IMR-90 (cell line): ENCODE measurements around the gene INCENP. TPM values are rescaled to one million over a fixed set of nuclear protein-coding genes. Genes with fewer than 3 reads are reported as not detected.

Source experiments
- ATAC-seq: fragments of 200-7000 bp; cut with Tn5 transposase; 2 replicates; pipeline ENCODE4 v1.9.1; 2020; ENCODE audit warnings: low read depth, mild to moderate bottlenecking, moderate library complexity
- BruUV-seq: library from RNA; stranded (reverse); fragments of 400-500 nt; replicated peaks from 2 replicates; lab custom pipeline; 2021; lab: Mats Ljungman, UMichigan
- CTCF ChIA-PET: fragments of 300-600 bp; formaldehyde crosslinking; extraction: SDS; loops from one replicate; lab custom pipeline; 2021; ENCODE audit warnings: antibody characterized with exemption; lab: Yijun Ruan, JAX
- POLR2A ChIA-PET: fragments of 300-600 bp; sonication (Branson Sonifier 250); formaldehyde crosslinking; loops from one replicate; lab custom pipeline; 2022; ENCODE audit warnings: antibody characterized with exemption; ENCODE audit not compliant: unreplicated experiment; lab: Charles Lee
- DNase-seq: peaks from one replicate; pipeline ENCODE4 v3.0.0; 2013
- H2AFZ ChIP-seq: replicated peaks from 2 replicates; pipeline ENCODE3; 2013; ENCODE audit warnings: low read length, mild to moderate bottlenecking; ENCODE audit not compliant: poor library complexity
- H2AK5ac ChIP-seq: 2 replicates; pipeline ENCODE4 v1.6.1; 2013; ENCODE audit warnings: low read depth, low read length, inconsistent platforms
- H2AK9ac ChIP-seq: replicated peaks from 2 replicates; pipeline ENCODE3; 2013; ENCODE audit warnings: mild to moderate bottlenecking, low read depth, low read length, moderate library complexity; ENCODE audit not compliant: poor library complexity
- H2BK120ac ChIP-seq: 2 replicates; pipeline ENCODE4 v1.6.1; 2013; ENCODE audit warnings: low read depth, low read length, inconsistent platforms
- H2BK15ac ChIP-seq: 3 replicates; pipeline ENCODE4 v1.6.1; 2013; ENCODE audit warnings: low read depth, low read length, inconsistent platforms
- H2BK20ac ChIP-seq: 2 replicates; pipeline ENCODE4 v1.6.1; 2013; ENCODE audit warnings: low read depth, mild to moderate bottlenecking, inconsistent platforms, low read length, moderate library complexity
- H2BK5ac ChIP-seq: 2 replicates; pipeline ENCODE4 v1.6.1; 2013; ENCODE audit warnings: mild to moderate bottlenecking, low read depth, low read length, inconsistent platforms; ENCODE audit not compliant: poor library complexity, severe bottlenecking
- H3K14ac ChIP-seq: replicated peaks from 2 replicates; pipeline ENCODE4 v1.6.1; 2013; ENCODE audit warnings: low read depth, low read length, inconsistent platforms
- H3K18ac ChIP-seq: 2 replicates; pipeline ENCODE4 v1.6.1; 2013; ENCODE audit warnings: low read depth, low read length, control low read depth
- H3K23ac ChIP-seq: 2 replicates; pipeline ENCODE4 v1.6.1; 2013; ENCODE audit warnings: low read depth, low read length, inconsistent platforms
- H3K27ac ChIP-seq: 2 replicates; pipeline ENCODE4 v1.5.1; 2013; ENCODE audit warnings: mild to moderate bottlenecking, control low read depth, low read length; ENCODE audit not compliant: insufficient read depth
- H3K27me3 ChIP-seq: 2 replicates; pipeline ENCODE4 v1.6.1; 2013; ENCODE audit warnings: low read length; ENCODE audit not compliant: control insufficient read depth, insufficient read depth
- H3K36me3 ChIP-seq: 2 replicates; pipeline ENCODE4 v1.6.1; 2013; ENCODE audit warnings: low read length, mixed read lengths; ENCODE audit not compliant: control insufficient read depth, insufficient read depth
- H3K4ac ChIP-seq: 2 replicates; pipeline ENCODE4 v1.6.1; 2013; ENCODE audit warnings: low read depth, low read length, inconsistent platforms
- H3K4me1 ChIP-seq: 2 replicates; pipeline ENCODE4 v1.6.1; 2013; ENCODE audit warnings: low read length, mixed read lengths; ENCODE audit not compliant: control insufficient read depth, insufficient read depth
- H3K4me2 ChIP-seq: 2 replicates; pipeline ENCODE4 v1.6.1; 2013; ENCODE audit warnings: low read depth, mild to moderate bottlenecking, control low read depth, low read length, moderate library complexity
- H3K4me3 ChIP-seq: 2 replicates; pipeline ENCODE4 v1.5.1; 2013; ENCODE audit warnings: low read depth, mild to moderate bottlenecking, control low read depth, low read length, moderate library complexity; ENCODE audit not compliant: insufficient read depth
- H3K56ac ChIP-seq: 2 replicates; pipeline ENCODE4 v1.6.1; 2013; ENCODE audit warnings: low read length, inconsistent platforms; ENCODE audit not compliant: insufficient read depth; ENCODE audit errors: extremely low read depth
- H3K79me1 ChIP-seq, 2 experiments: 2 replicates each; pipeline ENCODE4 v1.6.1; 2013; ENCODE audit warnings: low read length in 2 of 2, inconsistent platforms in 1 of 2, low read depth in 1 of 2
- H3K9ac ChIP-seq: 2 replicates; pipeline ENCODE4 v1.6.1; 2013; ENCODE audit warnings: low read depth, low read length, control low read depth
- H3K9me1 ChIP-seq: 2 replicates; pipeline ENCODE4 v1.6.1; 2013; ENCODE audit warnings: low read length, inconsistent platforms; ENCODE audit not compliant: insufficient read depth
- H3K9me3 ChIP-seq: 2 replicates; pipeline ENCODE4 v1.6.1; 2013; ENCODE audit warnings: low read length; ENCODE audit not compliant: control insufficient read depth, insufficient read depth
- H4K20me1 ChIP-seq: 2 replicates; pipeline ENCODE4 v1.6.1; 2013; ENCODE audit warnings: low read length, inconsistent platforms; ENCODE audit not compliant: insufficient read depth
- H4K5ac ChIP-seq: 2 replicates; pipeline ENCODE4 v1.6.1; 2013; ENCODE audit warnings: mild to moderate bottlenecking, low read depth, low read length, control low read depth
- H4K8ac ChIP-seq, 2 experiments: 2 replicates each; pipeline ENCODE4 v1.6.1; 2013; ENCODE audit warnings: low read depth in 2 of 2, low read length in 2 of 2, control low read depth in 1 of 2, inconsistent platforms in 1 of 2
- H4K91ac ChIP-seq: 2 replicates; pipeline ENCODE4 v1.6.1; 2013; ENCODE audit warnings: low read depth, low read length, inconsistent platforms; ENCODE audit not compliant: insufficient read depth
- NFE2L2 ChIP-seq: fragments of 150-350 bp; IDR thresholded peaks from 2 replicates; pipeline ENCODE4 v1.6.1; 2016; ENCODE audit warnings: low read depth, mild to moderate bottlenecking, low read length
- RFX5 ChIP-seq: IDR thresholded peaks from 2 replicates; pipeline ENCODE4 v1.8.0; 2012; ENCODE audit warnings: low read depth, mild to moderate bottlenecking, low read length, moderate library complexity
- WGBS, 2 experiments: methylation state at CpG; one replicate each; pipeline versions ENCODE4 v1.1.5 to v1.1.7; 2013; ENCODE audit warnings: missing lambda C conversion rate in 2 of 2; ENCODE audit not compliant: insufficient read length in 1 of 2; ENCODE audit errors: extremely low coverage in 2 of 2; 5-methylcytosine and 5-hydroxymethylcytosine counted together
- dilution Hi-C: fragments of 300-500 bp; cut with HindIII; formaldehyde crosslinking; loops from one replicate; pipeline ENCODE4 v1.14.3; 2018; ENCODE audit warnings: low sequenced_read_pairs; ENCODE audit not compliant: unreplicated experiment
- in situ Hi-C: fragments of 300-500 bp; cut with MboI; formaldehyde crosslinking; loops from 3 replicates; pipeline ENCODE4 v1.14.3; 2019; ENCODE audit warnings: low sequenced_read_pairs, inconsistent platforms, mixed read lengths
- intact Hi-C: fragments of 100-400 bp; cut with micrococcal nuclease; formaldehyde crosslinking; loops from 2 replicates; pipeline ENCODE4 v1.10.0; 2022
- polyA plus RNA-seq, 3 experiments: library from polyadenylated mRNA; depleted of rRNA; stranded (reverse); fragments of >200 nt; gene quantifications; 2 replicates each; pipeline ENCODE4 v1.2.3, GENCODE V29; 2012; ENCODE audit warnings: low replicate concordance in 1 of 3
- total RNA-seq: library from RNA; depleted of rRNA; stranded (reverse); fragments of >200 nt; gene quantifications from 2 replicates; pipeline ENCODE4 v1.2.3, GENCODE V29; 2012

INCENP gene
- total and polyA plus RNA-seq, 2 of the 4 experiments (the other 2 are of a cell fraction): 18.6 to 23.8 TPM

DNA sequence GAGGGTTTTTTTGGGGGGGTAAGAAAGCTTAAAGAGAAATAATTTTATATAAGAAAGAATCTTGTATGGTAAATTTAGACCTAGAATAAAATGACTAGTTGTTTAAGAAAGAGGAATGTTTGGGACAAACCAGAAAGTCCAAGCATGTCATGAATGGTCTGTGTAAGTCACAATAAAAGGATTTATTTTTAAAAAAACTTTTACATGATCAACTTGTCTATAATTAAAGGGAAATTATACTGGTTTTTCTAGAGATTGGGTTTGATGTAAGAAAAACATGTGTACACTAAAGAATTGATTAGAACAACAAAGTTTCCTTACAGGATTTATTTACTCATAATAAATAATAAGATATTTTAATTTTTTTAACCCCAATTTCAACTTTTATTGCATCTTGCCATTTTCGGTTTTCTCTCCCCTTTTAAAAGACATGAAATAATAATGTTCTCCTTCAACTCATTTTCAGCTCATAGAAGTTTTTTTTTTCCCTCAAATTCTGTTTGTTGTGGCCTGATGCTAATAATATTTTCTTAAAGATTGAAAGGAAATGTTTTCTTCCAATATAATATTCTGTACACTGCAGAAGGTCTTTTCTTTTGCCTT is 35.4 kb upstream of the INCENP start:
- TF ChIP-seq RFX5: no peak
- TF ChIP-seq NFE2L2: no peak
- Histone ChIP-seq H3K4ac (no peak overlapping the region), H3K27me3 (no peaks in the 10 kb centered on the region), H3K9me3 (peaks cover 9% of the 10 kb centered on the region), H2BK120ac (no peak overlapping the region), H2BK20ac (no peak overlapping the region), H3K9ac (no peak overlapping the region), H2AFZ (no peak overlapping the region), H4K20me1 (no peaks in the 10 kb centered on the region), H4K5ac (no peak overlapping the region), H2AK9ac (no peak overlapping the region), H3K9me1 (no peaks in the 10 kb centered on the region), H3K14ac (no peak overlapping the region), H2BK5ac (no peak overlapping the region), H3K36me3 (no peaks in the 10 kb centered on the region), H4K8ac (no peak overlapping the region), H2AK5ac (no peak overlapping the region), H3K18ac (no peak overlapping the region), H3K27ac (no peak overlapping the region), H4K91ac (no peak overlapping the region), H3K4me3 (no peak overlapping the region), H3K79me1 (no peaks in the 10 kb centered on the region), H3K56ac (no peak overlapping the region), H3K4me2 (no peak overlapping the region), H3K4me1 (no peaks in the 10 kb centered on the region), H2BK15ac (no peak overlapping the region), H3K23ac (no peak overlapping the region)
- in situ Hi-C loops (no loop called here), intact Hi-C loops (no loop called here), dilution Hi-C loops (no loop called here)
- POLR2A ChIA-PET: interaction anchor here (0.6 kb wide), 1 partner anchor 126 kb away, joined by 3 read pairs; no protein-coding TSS in a partner anchor
- no peak for ATAC-seq
- no TSS peak for BruUV-seq
- WGBS, 2 experiments: no CpG with 5 or more reads among the region's 1 CpG
- DNase-seq: no peak
- CTCF ChIA-PET: interaction anchor here (2.5 kb wide), 1 partner anchor 20 kb away, joined by 8 read pairs; no protein-coding TSS in a partner anchor
